HG02763 (cell line): ENCODE results near the gene PPARA.
"Not testable (repeated sequence)": the region's sequence is repeated elsewhere in the genome, so short reads cannot be mapped to it uniquely, and the experiment has no call there.

Experiments
- ATAC-seq: cut with Tn5 transposase; IDR thresholded peaks from one replicate; pipeline ENCODE4 v1.9.1; 2021; ENCODE audit warnings: mild to moderate bottlenecking, moderate library complexity; ENCODE audit not compliant: unreplicated experiment

PPARA gene

DNA sequence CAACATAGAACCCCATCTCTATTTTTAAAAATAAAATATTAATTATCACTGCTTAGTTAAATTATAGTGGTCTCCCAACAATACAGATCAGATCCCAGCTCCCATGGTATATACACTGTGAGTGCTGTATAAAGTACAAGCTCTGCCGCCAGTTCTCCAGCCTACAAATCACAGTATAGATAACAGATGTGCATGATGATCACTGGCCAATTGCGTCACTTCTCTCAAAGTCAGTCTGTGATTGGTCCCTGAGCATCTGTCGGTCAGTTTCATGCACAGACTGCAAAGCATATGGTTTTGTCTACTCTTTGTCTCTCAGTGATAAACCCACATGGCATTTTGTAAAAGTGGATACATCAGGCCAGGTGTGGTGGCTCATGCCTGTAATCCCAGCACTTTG is 15.7 kb downstream of the PPARA start:
- ATAC-seq: no peak

DNA sequence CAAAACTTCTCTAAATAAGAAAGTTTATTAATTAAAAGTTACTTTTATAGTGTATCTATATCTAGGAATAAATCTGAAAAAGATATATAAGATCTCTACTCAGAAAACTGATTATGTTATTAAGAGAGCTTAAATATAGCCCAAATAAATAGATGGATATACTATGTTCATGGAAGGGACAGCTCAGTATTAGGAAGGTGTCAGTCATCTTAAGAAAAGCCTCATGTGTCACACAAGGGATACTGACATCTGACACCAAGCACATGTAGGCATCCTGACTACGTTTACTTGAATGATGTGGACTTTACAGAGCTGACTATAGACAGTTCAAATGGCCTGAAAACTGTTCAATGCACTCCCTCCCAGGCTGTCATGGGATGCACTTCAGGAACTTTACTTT is 19.3 kb downstream of the PPARA start:
- no peak for ATAC-seq

DNA sequence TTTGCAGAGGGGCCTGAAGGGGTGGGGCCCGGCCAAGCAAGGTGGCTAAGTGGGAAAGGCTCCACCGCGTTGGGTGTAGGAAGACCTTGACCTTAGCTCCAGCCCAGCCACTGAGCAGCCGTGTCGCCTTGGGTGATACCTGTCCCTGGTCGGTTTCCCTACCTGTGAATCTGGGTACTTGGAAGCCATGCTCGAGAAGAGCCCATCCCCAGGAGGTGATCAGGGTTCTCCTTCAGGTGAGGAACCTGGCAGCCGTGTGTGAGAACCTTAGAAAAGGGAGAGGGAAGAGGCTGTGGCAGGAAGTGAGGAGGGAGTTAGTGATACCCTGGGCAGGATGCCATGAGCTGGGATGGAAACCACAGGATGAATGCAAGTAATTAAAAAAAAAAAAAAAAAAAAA is 21.6 kb downstream of the PPARA start:
- no peak for ATAC-seq

DNA sequence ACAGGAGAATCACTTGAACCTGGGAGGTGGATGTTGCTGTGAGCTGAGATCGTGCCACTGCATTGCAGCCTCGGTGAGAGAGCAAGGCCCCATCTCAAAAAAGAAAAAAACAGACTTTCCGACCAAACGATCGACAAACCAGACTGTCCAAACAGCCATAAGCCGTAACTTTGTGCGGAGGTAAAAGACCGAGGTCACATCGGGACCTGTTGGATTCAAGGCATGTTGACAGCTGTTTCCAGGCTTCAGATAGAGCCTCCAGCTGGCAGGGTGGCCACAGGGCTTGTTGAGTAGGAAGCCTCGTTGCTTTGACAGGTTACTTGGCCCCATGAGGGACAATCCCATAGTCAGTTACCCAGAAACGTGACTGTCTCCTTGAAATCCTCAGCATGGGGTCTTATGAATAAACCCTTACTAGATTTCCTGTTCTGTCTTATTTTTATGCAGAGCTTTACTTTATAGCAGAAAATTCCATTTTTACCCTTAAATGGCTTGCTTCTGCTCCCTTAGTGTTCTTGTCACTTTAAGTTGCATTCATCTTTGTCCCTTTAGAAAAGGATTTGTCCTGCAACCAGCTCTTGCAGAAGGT is 22.3 kb downstream of the PPARA start:
- ATAC-seq: no peak

DNA sequence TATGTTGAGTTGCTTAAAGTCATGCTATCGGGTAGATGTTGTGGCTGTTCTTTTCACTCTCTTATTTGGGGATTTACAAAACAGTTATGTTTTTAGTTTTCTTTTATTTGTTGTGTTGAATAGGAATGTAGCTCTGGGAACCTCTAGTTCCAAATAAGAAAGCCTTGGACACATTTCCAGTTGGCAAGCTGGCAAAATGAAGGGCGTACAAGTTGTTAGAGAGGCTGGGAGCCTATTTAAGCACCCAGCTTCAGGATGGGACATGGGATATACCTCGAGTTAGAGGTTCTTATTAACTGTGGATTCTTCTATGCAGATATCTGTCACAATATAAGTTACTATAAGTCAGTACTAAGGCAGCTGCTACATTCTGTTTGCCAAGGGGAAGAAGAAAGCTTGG is 22.8 kb downstream of the PPARA start:
- ATAC-seq: no peak

GRCh38 chr22:46175631-46176030 is 25.3 kb downstream of the PPARA start:
- no peak for ATAC-seq

GRCh38 chr22:46176508-46177003 is 26.2 kb downstream of the PPARA start:
- ATAC-seq: no peak

GRCh38 chr22:46178755-46179505 is 28.6 kb downstream of the PPARA start:
- no peak for ATAC-seq

DNA sequence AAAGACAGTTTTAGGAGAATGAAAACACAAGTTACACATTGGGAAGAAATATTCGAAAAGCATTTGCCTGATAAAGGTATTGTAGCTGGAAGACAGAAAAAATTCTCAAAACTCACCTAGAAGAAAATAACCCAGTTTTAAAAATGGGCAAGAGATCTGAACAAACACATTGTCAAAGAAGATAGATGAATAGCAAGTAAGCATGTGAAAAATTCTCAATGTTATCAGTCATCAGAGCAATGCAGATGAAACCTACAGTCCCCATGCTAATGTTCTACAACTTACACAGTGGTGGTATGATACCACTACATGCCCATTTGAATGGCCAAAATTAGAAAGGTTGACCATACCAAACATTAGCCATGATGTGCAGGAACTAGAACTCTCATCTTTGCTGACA is 29.4 kb downstream of the PPARA start:
- no peak for ATAC-seq

- ATAC-seq: no peak
These were observed 30.2 kb downstream of the PPARA start for GRCh38 chr22:46180370-46181137.

DNA sequence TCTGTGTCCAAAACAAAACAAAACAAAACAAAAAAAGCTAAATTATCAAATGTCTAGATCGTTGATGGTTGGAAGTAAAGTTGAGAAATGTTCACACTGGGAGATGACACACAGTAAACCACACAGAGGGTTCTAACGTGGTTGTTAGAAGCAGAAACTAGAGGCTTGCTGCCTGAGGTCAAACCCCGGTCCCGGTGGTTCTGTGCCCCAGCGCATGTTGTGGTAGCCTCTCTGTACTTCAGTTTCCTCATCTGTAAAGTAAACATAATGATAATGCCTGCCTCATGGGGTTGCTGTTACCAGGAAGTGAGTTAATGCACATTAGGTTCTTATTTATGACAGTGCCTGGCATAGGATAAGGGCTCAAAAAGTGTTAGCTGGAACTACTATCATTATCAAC is 33.4 kb downstream of the PPARA start:
- ATAC-seq: no peak

GRCh38 chr22:46185283-46185682 is 35.0 kb downstream of the PPARA start:
- no peak for ATAC-seq

GRCh38 chr22:46187862-46188261 is 37.5 kb downstream of the PPARA start:
- ATAC-seq: no peak

DNA sequence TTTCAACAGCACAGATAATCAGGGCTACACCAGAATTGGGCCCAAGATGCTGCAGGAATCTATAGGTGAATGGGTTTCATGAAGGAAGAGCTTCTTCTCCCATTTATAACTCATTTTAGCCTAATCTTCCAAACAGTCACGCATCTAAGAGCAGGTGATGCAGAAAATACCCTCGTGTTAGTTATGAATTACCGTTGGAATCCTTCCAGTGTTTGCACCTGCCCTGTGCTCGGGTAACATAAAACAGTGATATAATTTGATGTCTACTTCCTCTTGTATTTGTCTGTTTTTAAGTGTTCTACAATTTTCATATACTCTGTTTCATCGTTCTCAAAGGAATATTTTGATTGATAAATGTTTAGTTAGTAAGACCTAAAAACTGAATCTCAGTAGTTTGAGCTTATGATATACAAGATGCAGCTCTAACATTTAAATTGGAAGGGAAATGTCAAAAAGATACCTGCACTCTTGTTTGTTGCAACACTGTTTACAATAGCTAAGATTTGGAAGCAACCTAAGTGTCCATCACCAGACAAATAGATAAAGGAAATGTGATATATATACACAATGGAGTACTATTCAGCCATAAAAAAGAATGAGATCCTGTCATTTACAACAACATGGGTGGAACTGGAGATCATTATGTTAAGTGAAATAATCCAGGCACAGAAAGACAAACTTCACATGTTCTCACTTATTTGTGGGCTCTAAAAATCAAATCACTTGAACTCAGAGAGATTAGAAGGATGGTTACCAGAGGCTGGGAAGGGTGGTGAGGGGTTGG is 42.1 kb downstream of the PPARA start:
- ATAC-seq: no peak

DNA sequence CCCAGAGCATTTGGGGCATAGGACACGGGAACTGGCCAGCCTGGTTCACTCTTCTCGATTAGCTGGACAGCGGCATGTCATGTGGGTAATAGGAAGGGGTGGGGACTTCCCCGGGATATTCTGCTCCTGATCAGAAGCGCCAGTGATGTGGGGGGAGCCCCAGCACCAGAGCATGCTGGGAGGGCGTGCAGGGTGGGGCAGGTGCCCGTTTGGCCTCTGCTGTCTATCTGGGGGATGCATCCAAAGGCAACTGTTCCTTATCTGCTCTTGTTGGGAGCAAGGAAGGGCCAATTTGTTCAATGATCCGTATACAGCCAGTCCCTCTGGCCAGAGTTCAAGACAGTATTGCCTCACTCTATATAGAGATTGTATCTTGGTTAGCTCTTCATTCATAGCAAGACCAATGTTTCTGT is 43.6 kb downstream of the PPARA start:
- ATAC-seq: no peak

DNA sequence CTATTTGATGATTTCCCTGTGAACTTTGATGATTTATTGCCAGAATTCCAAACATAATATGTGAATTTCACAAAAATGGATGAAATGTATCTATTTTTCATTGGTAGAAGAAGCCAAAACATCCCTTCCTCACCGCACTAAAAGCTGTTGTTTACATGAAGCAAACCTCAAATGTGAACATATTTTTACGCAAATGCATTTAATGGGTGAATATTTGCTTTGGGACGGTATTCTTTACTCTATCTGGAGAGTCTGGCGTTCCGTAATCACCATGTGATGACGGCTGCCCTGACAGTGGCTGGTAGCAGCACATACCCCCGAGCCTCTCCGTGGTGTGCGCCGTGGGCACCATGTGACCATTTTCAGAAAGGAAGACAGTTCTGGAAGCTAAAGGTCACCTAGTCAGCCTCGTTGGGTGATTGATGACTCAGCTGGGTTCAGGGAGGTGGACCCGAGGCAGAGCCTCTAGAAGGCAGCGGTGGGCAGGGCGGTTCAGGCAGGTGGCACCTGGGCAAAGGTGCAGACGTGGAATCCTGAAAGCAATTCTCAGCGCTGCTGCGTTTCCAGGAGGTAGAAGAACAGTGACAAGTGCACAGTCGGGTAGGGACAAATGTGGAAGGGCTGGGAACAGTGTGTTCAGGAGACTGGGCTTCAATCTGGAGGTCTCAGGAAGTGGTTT is 45.3 kb downstream of the PPARA start:
- no peak for ATAC-seq

DNA sequence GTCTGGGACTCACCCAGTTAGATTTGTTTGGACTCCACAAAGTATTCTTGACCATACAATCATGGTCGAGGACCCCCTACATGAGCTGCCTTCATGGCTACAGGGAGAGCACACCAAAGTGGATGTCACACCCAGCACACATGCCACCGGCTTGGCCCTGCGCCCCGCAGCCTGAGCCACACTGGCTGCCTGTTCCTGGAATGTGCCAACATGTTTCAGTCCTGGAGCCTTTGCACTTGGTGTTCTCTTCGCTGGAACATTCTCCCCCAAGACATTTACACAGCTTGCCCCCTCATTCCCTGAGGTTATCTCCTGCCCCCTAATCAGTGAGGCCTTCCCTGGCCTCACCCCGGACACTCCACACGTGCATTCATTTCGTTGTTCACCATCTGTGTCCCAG is 46.0 kb downstream of the PPARA start:
- no peak for ATAC-seq

DNA sequence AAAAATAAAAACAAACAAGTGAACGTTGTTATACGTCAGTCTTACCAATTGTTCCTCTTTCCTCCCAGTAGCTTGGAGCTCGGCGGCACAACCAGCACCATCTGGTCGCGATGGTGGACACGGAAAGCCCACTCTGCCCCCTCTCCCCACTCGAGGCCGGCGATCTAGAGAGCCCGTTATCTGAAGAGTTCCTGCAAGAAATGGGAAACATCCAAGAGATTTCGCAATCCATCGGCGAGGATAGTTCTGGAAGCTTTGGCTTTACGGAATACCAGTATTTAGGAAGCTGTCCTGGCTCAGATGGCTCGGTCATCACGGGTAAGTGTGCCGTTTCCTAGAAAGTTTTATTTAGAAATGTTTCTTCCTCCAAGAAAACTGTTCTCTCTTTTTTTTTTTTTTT is 47.9 kb downstream of the PPARA start:
- no peak for ATAC-seq

- ATAC-seq: not testable (repeated sequence)
These were observed 48.5 kb downstream of the PPARA start for GRCh38 chr22:46198806-46199205.

- ATAC-seq: no peak
These were observed 50.9 kb downstream of the PPARA start for GRCh38 chr22:46201059-46201757.
